PC-3 (cell line): ENCODE data around the gene EIF4G1.

Source experiments
- CTCF ChIP-seq: fragments of 300-600 bp; sonication (generic); conservative IDR thresholded peaks from 2 replicates; pipeline ENCODE4 v1.5.1; 2017; ENCODE audit warnings: antibody characterized with exemption, low read depth, mild to moderate bottlenecking, low read length
- EZH2 ChIP-seq: fragments of 300-600 bp; sonication (generic); IDR thresholded peaks from one replicate; pipeline ENCODE4 v1.6.1; 2017; ENCODE audit warnings: antibody characterized with exemption, mild to moderate bottlenecking, low read length; ENCODE audit not compliant: unreplicated experiment
- EZH2phosphoT487 ChIP-seq: fragments of 300-600 bp; sonication (generic); IDR thresholded peaks from 2 replicates; pipeline ENCODE4 v1.6.1; 2018; ENCODE audit warnings: mild to moderate bottlenecking, antibody characterized with exemption, low read length, borderline replicate concordance

- TF ChIP-seq CTCF (no peak), EZH2 (no peak), EZH2phosphoT487 (no peak)
Observed at GRCh38 chr3:184327171-184327570, 12.8 kb downstream of the EIF4G1 start.
